DMS 273 (cell line): ENCODE measurements around the gene ETFA.

Experiments
- DNase-seq: peaks from one replicate; lab custom pipeline; 2025; ENCODE audit not compliant: unreplicated experiment; lab: John Stamatoyannopoulos, UW

Gene ETFA

DNA sequence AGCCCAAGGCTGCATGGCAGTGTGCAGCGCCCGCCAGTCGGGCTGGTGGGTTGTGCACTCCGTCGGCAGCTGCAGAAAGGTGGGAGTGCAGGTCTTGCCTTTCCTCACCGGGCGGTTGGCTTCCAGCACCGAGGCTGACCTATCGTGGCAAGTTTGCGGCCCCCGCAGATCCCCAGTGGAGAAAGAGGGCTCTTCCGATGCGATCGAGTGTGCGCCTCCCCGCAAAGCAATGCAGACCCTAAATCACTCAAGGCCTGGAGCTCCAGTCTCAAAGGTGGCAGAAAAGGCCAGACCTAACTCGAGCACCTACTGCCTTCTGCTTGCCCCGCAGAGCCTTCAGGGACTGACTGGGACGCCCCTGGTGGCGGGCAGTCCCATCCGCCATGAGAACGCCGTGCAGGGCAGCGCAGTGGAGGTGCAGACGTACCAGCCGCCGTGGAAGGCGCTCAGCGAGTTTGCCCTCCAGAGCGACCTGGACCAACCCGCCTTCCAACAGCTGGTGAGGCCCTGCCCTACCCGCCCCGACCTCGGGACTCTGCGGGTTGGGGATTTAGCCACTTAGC lies 29.6 kb upstream of the ETFA start:
- DNase-seq = no peak

DNA sequence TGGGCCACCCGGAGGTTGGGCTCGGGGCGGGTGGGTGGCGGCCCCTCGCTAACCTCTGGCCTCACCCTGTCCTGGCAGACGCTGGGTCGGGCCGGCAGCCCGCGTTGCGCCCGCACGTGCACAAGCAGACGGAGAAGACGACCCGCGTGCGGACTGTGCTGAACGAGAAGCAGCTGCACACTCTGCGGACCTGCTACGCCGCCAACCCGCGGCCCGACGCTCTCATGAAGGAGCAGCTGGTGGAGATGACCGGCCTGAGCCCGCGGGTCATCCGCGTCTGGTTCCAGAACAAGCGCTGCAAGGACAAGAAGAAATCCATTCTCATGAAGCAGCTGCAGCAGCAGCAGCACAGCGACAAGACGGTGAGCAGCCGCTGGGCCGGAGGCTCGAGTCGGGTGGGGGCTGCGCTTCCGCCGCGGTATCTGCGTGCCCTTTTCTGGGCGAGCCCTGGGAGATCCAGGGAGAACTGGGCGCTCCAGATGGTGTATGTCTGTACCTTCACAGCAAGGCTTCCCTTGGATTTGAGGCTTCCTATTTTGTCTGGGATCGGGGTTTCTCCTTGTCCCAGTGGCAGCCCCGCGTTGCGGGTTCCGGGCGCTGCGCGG lies 29.0 kb upstream of the ETFA start:
- DNase-seq = no peak

DNA sequence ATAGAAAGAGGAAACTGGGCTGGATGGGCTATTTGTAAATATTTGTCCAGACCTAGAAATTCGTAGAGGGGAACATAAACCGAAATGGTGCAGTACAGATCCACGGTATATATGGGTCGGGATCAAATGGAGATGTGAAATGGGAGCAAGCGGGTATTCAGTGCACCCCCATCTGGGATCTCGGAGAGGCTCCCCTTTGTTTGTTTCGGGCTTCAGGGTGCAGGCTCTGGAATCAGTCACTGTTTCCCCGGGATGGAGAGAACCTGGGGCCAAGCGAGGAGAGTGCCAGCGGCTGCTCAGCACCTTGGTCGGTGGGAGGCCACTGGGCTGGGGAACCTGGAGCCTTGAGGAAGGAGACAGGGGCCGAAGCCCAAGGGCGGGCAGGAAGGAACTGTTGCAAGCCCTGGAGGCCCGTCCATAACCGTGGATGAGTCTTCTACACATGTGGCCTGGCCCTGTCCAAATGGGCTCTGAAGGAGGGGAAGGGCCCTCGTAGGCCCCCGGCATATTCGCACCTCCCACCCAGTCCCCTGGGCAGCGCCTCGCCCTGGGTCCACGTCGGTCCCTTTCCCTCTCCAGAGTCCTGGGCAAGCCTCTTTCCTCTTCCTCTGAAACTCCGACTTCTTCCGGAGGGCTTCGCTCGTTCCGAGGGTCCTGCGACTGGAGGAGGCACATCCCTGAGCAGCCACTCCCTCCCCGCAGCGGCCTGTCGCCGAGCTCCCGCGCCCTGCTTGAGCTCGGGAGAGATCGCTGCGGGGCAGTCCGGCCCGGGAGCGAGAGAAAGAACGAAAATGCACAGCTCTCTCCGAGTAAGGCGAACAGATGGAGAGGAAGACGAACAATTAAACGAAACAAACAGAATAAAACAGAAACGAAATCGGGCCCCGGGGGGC lies 28.3 kb upstream of the ETFA start:
- no peak for DNase-seq

- no peak for DNase-seq
Measured at GRCh38 chr15:76338486-76339304, 27.4 kb upstream of the ETFA start.

GRCh38 chr15:76337696-76338485 lies 26.6 kb upstream of the ETFA start:
- DNase-seq = no peak

DNA sequence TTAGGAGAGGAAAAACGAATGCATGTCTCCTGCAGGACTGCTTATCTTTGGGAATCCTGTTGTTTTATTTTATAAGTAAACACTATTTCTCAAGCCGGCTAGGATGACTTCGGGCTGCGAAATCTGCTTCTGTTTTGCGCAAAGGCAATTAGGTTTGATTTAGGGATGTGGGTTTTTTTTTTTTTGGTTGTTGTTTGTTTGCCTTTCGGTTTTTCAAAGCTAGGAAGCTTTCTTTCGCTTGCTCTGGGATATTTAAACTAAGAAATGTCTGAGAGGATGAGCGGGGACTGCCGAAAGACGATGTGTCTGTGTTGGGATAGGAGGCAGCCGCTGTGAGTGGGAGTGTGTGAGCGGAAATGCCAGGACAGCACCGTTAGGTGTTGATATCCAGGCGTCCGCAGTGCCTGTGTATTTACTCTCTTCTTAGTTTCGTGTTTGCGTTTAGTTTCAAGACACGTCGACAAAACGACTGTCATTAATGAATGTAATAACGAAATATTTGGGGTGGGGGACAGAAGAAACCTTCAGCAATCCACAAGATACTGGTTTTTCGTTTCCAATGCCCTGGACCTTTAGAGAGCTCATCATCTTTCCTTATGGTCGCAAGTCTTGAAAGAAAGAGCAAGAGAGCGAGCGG lies 25.9 kb upstream of the ETFA start:
- peak; percentile 44 for DNase-seq

DNA sequence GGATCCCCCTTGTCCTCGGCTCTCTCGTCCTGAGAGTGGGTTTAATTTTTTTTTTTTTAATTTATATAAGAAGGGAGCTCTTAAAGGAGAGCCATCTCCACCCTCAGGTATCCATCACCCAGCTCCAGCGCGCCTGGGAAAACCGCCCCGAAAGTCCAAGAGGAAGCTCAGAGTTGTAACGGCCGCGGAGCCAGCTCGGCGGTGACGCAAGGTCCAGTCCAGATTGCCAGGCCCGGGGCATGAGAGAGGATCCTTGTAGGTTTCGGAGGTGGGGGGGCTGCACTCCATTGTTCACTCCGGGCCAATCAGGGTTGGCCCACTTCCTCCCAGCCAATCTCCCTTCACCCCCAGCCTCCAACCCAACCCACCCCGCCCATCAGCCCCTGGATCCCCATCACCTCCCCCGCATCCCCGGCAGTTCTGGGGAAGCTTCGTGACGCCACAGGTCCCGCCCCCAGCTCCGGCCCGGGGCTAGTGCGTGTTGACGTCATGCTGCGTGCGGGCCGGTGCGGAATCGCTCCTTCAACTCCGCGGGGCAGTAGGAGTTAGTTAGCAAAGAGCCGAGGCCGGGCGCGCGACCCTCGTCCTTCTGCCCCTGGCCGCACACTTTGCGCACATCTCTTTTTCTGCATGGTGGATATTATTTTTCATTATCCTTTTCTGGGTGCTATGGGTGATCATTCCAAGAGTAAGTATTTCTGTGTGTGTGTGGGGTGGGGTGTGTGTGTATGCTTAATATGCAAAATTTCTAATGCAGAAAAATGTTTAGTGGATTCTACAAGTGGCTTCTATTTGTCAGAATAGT lies 25.2 kb upstream of the ETFA start, which contains the start of gene ISL2:
TSS of gene ISL2 (plus strand) at position 520 of the 805 bp plus-strand sequence. CDS start at position 631, 111 bp downstream.
- DNase-seq = peak; percentile 94

GRCh38 chr15:76335307-76336253 lies 24.3 kb upstream of the ETFA start:
- DNase-seq = peak; percentile 42

DNA sequence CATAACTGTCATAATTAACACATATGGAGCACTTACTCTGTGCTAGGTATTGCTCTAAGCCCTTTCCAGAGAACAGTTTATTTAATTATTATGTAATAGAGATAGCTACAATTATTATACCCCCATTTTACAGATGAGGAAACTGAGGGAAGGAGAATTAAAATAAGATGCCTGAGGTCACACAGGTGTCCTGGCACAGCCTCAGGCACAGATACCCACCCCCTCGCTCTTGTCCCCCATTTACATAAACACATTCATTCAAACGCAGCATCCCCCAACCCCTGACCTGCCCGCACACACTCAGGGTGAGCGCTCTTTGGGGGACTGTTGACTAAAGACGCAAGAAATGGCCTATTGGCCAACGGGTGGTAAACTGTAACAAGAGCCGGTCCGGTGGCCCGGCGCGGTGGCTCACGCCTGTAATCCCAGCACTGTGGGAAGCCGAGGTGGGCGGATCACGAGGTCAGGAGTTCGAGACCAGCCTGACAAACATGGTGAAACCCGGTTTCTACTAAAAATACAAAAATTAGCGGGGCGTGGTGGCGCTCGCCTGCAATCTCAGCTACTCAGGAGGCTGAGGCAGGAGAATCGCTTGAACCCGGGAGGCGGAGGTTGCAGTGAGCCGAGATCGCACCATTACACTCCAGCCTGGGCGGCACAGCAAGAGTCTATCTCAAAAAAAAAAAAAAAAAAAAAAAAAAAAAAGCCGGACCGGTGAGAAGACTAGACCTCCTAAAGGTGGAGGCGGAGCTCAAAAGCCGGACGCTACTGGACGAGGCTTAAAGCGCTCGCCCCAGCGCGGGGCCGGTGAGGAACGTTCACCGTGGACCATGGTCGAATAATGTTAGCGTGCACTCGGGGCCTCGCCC lies 23.4 kb upstream of the ETFA start:
- DNase-seq = no peak

DNA sequence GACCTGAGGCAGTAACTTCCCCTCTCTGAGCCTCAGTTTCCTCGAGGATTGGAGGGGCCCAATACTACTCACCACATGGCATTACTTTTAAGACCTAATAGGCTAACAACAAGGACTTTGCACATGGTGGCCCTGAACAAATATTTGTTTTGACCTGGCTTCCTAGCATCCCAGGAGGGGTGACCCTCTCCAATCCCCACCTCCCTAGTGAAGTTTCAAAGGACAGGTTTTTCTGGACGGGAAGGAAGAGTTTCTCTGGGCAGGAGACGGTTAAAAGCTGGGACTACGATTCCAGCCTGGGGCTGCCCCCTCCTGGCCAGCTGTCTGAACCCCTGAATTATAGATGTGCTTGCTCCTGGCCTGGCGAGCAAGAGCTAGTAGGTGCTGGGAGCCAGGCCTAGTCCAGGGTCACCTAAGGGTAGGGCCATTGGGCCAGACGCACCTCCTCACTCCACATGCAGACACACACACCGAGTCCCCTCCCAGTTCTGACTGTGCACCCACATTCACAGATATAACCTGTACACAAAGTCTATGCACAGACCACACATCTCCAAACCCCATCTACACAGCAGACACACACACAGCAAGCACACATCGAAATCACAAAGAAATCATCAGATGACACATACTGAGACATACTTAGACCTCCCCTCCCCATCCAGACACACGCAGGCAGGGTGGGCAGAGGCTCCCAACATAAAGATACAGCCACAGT lies 22.6 kb upstream of the ETFA start:
- DNase-seq = peak; percentile 41

- no peak for DNase-seq
Measured at GRCh38 chr15:76333309-76333708, 22.0 kb upstream of the ETFA start.

- no peak for DNase-seq
Measured at GRCh38 chr15:76332796-76333195, 21.5 kb upstream of the ETFA start.

- peak; percentile 80 for DNase-seq
Measured at GRCh38 chr15:76330080-76330680, 18.9 kb upstream of the ETFA start.

GRCh38 chr15:76328958-76329357 lies 17.7 kb upstream of the ETFA start:
- DNase-seq = no peak

- no peak for DNase-seq
Measured at GRCh38 chr15:76328106-76328696, 16.9 kb upstream of the ETFA start.
